ENCODE measurements around the gene MRPL52. TPM values are rescaled to one million over a fixed set of nuclear protein-coding genes. Genes with fewer than 3 reads are reported as not detected.

The MRPL52 gene
- total RNA-seq, 1 experiment from 2014 or later = 89.5 TPM

DNA sequence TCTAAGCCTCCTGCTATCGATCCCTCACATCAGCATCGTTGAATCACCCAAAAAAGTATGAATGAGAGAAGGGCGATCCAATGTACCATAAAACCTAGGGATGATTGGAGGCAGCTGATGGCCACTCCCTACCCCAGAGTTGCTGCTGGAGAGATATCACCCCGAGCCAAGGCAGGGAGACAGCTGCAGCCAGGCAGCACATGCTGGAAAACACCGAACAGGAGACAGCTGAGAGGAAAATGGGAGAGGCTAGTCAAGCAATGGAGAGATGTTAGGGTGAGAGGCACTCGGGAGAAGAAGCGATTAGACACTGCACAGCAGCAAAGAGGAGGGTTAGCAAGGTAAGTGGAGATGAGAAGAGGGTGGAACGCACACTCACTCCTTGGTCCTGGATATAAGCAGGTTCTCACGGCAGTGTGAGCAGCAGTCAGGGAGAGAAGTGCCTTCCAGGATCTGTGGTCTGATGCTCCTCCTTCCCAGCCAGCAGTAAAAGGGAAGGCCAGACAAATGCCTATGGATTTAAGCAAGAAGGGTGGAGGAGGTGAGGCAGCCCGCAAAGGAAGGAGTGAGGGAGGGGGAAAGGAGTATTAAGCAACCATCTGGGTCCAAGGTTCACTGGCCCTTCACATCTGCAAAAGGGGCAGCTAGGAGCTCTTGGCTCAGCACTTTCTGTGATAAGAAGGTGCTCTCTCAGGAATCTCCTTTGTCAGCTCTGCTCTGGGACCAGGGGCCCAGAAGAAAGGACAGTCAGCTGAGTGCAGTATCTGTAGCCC, 14.6 kb upstream of the MRPL52 start, which contains the start of gene SLC7A7:
SLC7A7 (minus strand) TSS at position 495 of the 773 bp plus-strand sequence. CDS start 2,037 bp downstream, outside the sequence.
- no peak for DNase-seq (ENCODE audit: low read depth, low spot score)
- Histone ChIP-seq H3K4me1 (ENCODE audit: control insufficient read depth, insufficient read depth, low read length) (peaks cover 3% of the 10 kb centered on the region; the same call in 1 of the 2 replicates), H3K27me3 (ENCODE audit: control insufficient read depth, insufficient read depth, low read length) (no peaks in the 10 kb centered on the region), H3K4me3 (ENCODE audit: low read depth in 2 of 2, low read length in 2 of 2) (no peak within 1 kb of the TSS), H3K27ac (ENCODE audit: low read length) (no peak within 1 kb of the TSS), H3K9me3 (ENCODE audit: control insufficient read depth, insufficient read depth, low read depth, low read length) (no peaks in the 10 kb centered on the region), H3K36me3 (ENCODE audit: control insufficient read depth, insufficient read depth, low read length) (no peaks in the 10 kb centered on the region)
- ATAC-seq = 0 out of 2 replicates have a peak, but pooled peaks have one; percentile 40
- in situ Hi-C loops (cut with HindIII; ENCODE audit: low pct_unique_long_range_greater_than_20kb, low sequenced_read_pairs) = no loop called here
- TF ChIP-seq, protein P1, sequence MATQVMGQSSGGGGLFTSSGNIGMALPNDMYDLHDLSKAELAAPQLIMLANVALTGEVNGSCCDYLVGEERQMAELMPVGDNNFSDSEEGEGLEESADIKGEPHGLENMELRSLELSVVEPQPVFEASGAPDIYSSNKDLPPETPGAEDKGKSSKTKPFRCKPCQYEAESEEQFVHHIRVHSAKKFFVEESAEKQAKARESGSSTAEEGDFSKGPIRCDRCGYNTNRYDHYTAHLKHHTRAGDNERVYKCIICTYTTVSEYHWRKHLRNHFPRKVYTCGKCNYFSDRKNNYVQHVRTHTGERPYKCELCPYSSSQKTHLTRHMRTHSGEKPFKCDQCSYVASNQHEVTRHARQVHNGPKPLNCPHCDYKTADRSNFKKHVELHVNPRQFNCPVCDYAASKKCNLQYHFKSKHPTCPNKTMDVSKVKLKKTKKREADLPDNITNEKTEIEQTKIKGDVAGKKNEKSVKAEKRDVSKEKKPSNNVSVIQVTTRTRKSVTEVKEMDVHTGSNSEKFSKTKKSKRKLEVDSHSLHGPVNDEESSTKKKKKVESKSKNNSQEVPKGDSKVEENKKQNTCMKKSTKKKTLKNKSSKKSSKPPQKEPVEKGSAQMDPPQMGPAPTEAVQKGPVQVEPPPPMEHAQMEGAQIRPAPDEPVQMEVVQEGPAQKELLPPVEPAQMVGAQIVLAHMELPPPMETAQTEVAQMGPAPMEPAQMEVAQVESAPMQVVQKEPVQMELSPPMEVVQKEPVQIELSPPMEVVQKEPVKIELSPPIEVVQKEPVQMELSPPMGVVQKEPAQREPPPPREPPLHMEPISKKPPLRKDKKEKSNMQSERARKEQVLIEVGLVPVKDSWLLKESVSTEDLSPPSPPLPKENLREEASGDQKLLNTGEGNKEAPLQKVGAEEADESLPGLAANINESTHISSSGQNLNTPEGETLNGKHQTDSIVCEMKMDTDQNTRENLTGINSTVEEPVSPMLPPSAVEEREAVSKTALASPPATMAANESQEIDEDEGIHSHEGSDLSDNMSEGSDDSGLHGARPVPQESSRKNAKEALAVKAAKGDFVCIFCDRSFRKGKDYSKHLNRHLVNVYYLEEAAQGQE (IDR thresholded peaks at IDR 0.05; ENCODE audit: insufficient read depth in 1 of 2, low read depth in 2 of 2, low read length in 1 of 2) = no peak
- intact Hi-C loops (cut with micrococcal nuclease; ENCODE audit: unreplicated experiment) = no loop called here
- no TSS peak for BruUV-seq (replicated peaks)
- CTCF ChIA-PET = interaction anchor here (0.6 to 1.4 kb wide), 2 partner anchors 10 to 41 kb away, joined by 3 to 5 read pairs; no protein-coding TSS in a partner anchor
- POLR2A ChIA-PET = no interaction called here

DNA sequence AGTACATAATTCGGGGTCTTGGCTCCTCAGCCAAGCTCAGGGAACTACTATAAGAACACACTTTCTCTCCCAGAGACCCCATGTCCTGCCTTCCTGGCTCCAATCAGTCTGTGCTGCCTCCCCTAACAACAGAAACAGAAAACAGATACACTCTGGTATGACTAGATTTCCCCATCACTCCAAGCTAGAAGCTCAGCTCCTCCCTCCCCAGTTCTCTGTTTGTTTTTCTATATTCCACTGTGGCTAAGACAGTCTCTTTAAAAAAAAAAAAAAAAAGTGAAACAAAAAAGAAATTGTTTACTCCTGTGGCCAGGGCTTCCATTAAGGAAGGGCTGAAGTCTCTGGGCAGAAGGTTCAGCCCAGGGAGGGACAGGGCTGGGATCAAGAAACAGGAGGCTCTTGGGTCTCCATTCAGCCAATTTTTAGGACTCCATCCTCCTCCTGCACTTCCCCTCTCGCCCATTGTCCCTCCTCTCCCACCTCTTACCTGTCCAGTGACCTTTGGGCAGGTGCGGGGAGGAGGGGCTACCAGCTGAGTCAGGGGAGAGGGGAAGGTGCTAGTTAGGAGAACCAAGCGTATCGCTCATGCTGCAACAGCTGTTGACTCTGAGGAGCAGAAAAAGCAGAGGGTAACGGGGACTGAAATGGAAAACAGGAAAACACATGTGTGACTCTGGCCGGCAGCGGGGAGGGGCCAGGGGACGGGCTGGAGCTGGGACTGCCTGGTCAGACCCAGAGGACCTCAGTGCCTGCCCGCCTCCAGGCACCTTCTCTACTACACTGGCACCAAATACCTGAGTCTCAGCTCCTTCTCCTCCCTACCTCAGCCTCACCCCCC, 10.3 kb upstream of the MRPL52 start:
- peaks cover 18% of the 10 kb centered on the region for H3K4me1 ChIP-seq (ENCODE audit: control insufficient read depth, insufficient read depth, low read length)
- ChIA-PET POLR2A (no interaction called here), CTCF (interaction anchor here (0.6 to 1.1 kb wide), 3 partner anchors 18 to 220 kb away, joined by 3 to 9 read pairs (median 6); no protein-coding TSS in a partner anchor)
- intact Hi-C loops (cut with micrococcal nuclease; ENCODE audit: unreplicated experiment) = no loop called here
- H3K27me3 ChIP-seq (ENCODE audit: control insufficient read depth, insufficient read depth, low read length) = no peaks in the 10 kb centered on the region
- no TSS peak for BruUV-seq (replicated peaks)
- in situ Hi-C loops (cut with HindIII; ENCODE audit: low pct_unique_long_range_greater_than_20kb, low sequenced_read_pairs) = no loop called here
- H3K36me3 ChIP-seq (ENCODE audit: control insufficient read depth, insufficient read depth, low read length) = no peaks in the 10 kb centered on the region
- ATAC-seq (no peak), DNase-seq (ENCODE audit: low read depth, low spot score) (no peak)
- no peak overlapping the region; a peak in 1 of 4 replicates for H3K4me3 ChIP-seq (ENCODE audit: low read depth in 2 of 2, low read length in 2 of 2)
- no peaks in the 10 kb centered on the region for H3K9me3 ChIP-seq (ENCODE audit: control insufficient read depth, insufficient read depth, low read depth, low read length)
- TF ChIP-seq, protein P2, sequence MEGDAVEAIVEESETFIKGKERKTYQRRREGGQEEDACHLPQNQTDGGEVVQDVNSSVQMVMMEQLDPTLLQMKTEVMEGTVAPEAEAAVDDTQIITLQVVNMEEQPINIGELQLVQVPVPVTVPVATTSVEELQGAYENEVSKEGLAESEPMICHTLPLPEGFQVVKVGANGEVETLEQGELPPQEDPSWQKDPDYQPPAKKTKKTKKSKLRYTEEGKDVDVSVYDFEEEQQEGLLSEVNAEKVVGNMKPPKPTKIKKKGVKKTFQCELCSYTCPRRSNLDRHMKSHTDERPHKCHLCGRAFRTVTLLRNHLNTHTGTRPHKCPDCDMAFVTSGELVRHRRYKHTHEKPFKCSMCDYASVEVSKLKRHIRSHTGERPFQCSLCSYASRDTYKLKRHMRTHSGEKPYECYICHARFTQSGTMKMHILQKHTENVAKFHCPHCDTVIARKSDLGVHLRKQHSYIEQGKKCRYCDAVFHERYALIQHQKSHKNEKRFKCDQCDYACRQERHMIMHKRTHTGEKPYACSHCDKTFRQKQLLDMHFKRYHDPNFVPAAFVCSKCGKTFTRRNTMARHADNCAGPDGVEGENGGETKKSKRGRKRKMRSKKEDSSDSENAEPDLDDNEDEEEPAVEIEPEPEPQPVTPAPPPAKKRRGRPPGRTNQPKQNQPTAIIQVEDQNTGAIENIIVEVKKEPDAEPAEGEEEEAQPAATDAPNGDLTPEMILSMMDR (IDR thresholded peaks at IDR 0.05) = no peak
- TF ChIP-seq TCF7L2 (IDR thresholded peaks at IDR 0.05; ENCODE audit: low read depth, low read length) = no peak
- no peak for TF ChIP-seq POLR2AphosphoS5 (IDR thresholded peaks at IDR 0.05; ENCODE audit: low read depth, low read length)
- TF ChIP-seq SIN3A (IDR thresholded peaks at IDR 0.05; ENCODE audit: borderline replicate concordance, insufficient read depth, low read depth, low read length) = no peak
- TF ChIP-seq, protein P1 (IDR thresholded peaks at IDR 0.05; ENCODE audit: insufficient read depth in 1 of 2, low read depth in 2 of 2, low read length in 1 of 2) = no peak
- no peak overlapping the region; the same call in 1 of the 2 replicates for H3K27ac ChIP-seq (ENCODE audit: low read length)
